Kidney epithelial cell (primary cell): ENCODE results near the gene HIBADH. TPM values are rescaled to one million over a fixed set of nuclear protein-coding genes. Genes with fewer than 3 reads are reported as not detected.

Source experiments
- DNase-seq: peaks from one replicate; pipeline ENCODE4 v3.0.0-alpha.2; 2010; ENCODE audit warnings: low read depth
- H3K27me3 ChIP-seq: 2 replicates; pipeline ENCODE4 v1.6.0; 2011; ENCODE audit warnings: low read length; ENCODE audit not compliant: control insufficient read depth, insufficient read depth
- H3K36me3 ChIP-seq: 2 replicates; pipeline ENCODE4 v1.5.1; 2011; ENCODE audit warnings: low read length; ENCODE audit not compliant: control insufficient read depth, insufficient read depth
- H3K4me3 ChIP-seq: 2 replicates; pipeline ENCODE4 v1.5.1; 2011; ENCODE audit warnings: low read depth, mild to moderate bottlenecking, control low read depth, low read length
- CTCF ChIP-seq: IDR thresholded peaks from 2 replicates; pipeline ENCODE4 v1.5.1; 2011; ENCODE audit warnings: mild to moderate bottlenecking, moderate library complexity, low read length, control low read depth, inconsistent platforms; ENCODE audit not compliant: insufficient read depth, poor library complexity, severe bottlenecking
- total RNA-seq: library from RNA; depleted of rRNA; stranded (reverse); fragments of >200 nt; gene quantifications from 2 replicates; pipeline ENCODE4 v1.2.3, GENCODE V29; 2015

HIBADH gene
- total RNA-seq, 1 donor from 2014 or later, result 44.3 TPM

DNA sequence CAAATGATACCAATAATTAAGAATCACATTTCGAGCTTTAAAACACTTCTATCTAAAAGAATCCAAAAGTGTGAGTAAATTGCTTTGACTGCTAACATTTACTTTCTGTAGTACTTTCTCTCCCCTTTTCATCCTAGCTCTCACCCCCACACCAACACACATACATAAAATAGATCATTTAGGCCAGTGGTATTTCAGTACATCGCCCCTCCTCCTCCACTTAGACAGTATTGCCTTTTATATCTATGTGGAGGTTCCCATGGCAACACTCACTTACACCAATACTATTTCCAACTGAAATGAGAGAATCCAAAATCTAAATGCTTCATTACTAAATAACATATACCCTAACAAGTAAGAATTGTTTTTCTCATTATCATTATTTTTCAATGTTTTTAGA is 58.9 kb downstream of the HIBADH start:
- no peak for DNase-seq
- TF ChIP-seq CTCF, result no peak
- Histone ChIP-seq H3K36me3 (no peaks in the 10 kb centered on the region), H3K4me3 (no peak overlapping the region), H3K27me3 (no peaks in the 10 kb centered on the region)

DNA sequence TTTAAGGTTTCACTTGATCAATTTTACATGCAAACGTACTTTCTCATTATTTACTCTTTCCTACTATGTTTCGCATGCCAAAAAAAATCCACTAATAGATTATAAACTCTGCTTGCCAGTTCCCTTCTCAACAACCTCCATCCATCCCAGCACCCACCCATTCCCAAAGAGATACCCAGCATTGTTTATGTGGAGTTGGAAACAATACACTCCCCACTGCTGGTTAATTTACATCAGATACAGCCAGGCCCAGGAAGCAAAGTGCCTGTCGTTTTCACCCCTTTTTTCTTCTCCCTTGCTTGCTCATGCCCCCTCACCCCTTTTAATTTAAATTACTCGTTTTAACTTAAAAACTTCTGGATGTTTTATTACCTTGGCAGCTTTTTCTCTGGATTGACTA is 59.9 kb downstream of the HIBADH start:
- Histone ChIP-seq H3K36me3 (no peaks in the 10 kb centered on the region), H3K4me3 (no peak overlapping the region), H3K27me3 (no peaks in the 10 kb centered on the region)
- no peak for TF ChIP-seq CTCF
- DNase-seq, result no peak

DNA sequence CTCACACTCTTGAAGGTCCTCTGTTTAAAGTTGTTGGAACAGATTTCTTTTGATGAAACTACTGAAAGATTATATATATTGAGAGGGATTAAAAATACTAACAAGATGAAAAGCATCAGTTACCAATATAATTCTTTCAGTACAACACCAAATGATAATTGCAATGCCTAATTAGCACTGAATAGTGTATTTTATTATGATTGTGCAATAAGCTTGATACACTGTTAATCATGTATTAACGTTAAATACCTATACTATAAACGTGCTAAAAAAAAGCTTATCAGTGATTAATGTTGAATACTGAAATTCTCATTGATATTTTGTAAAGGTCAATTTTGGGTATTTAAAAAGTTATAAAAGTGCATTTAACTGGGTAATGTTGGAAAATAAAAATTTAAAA is 61.5 kb downstream of the HIBADH start:
- Histone ChIP-seq H3K4me3 (no peak overlapping the region), H3K36me3 (no peaks in the 10 kb centered on the region), H3K27me3 (no peaks in the 10 kb centered on the region)
- no peak for TF ChIP-seq CTCF
- no peak for DNase-seq

GRCh38 chr7:27600247-27600646 is 62.4 kb downstream of the HIBADH start:
- no peaks in the 10 kb centered on the region for H3K27me3 ChIP-seq
- H3K4me3 ChIP-seq, result no peak overlapping the region
- TF ChIP-seq CTCF, result no peak
- H3K36me3 ChIP-seq, result no peaks in the 10 kb centered on the region
- no peak for DNase-seq

GRCh38 chr7:27595009-27595408 is 67.7 kb downstream of the HIBADH start:
- Histone ChIP-seq H3K36me3 (no peaks in the 10 kb centered on the region), H3K27me3 (no peaks in the 10 kb centered on the region), H3K4me3 (no peak overlapping the region)
- TF ChIP-seq CTCF, result no peak
- DNase-seq, result no peak

- Histone ChIP-seq H3K36me3 (no peaks in the 10 kb centered on the region), H3K27me3 (no peaks in the 10 kb centered on the region), H3K4me3 (no peak overlapping the region)
- DNase-seq, result no peak
- no peak for TF ChIP-seq CTCF
Measured at GRCh38 chr7:27593226-27593625, 69.5 kb downstream of the HIBADH start.
